ENCODE measurements around the gene AMDHD2. TPM values are rescaled to one million over a fixed set of nuclear protein-coding genes. Genes with fewer than 3 reads are reported as not detected.

AMDHD2 gene
- total RNA-seq, 2 experiments from 2014 or later, result 20.9 to 31.6 TPM

GRCh38 chr16:2483939-2484897, 36.0 kb upstream of the AMDHD2 start:
- peaks cover 2% of the 10 kb centered on the region for H3K36me3 Mint-ChIP-seq (ENCODE audit: low read depth)
- ChIA-PET POLR2A (no interaction called here), CTCF (interaction anchor here (0.9 kb wide), 1 partner anchor 290 kb away, joined by 4 read pairs; no protein-coding TSS in a partner anchor)
- H3K4me3 Mint-ChIP-seq, result no peak overlapping the region
- DNase-seq (no peak), ATAC-seq (no peak)
- peaks cover 14% of the 10 kb centered on the region for H3K4me1 Mint-ChIP-seq
- no peaks in the 10 kb centered on the region for H3K27me3 Mint-ChIP-seq
- H3K27ac Mint-ChIP-seq, result no peak overlapping the region
- H3K9me3 Mint-ChIP-seq (ENCODE audit: low read depth), result no peaks in the 10 kb centered on the region
- intact Hi-C loops (cut with DNase I, micrococcal nuclease), result loop anchor here in 1 of 2 experiments (10.0 kb wide), 1 partner anchor 459 kb away; the partner anchor contains the start of gene NHERF2

DNA sequence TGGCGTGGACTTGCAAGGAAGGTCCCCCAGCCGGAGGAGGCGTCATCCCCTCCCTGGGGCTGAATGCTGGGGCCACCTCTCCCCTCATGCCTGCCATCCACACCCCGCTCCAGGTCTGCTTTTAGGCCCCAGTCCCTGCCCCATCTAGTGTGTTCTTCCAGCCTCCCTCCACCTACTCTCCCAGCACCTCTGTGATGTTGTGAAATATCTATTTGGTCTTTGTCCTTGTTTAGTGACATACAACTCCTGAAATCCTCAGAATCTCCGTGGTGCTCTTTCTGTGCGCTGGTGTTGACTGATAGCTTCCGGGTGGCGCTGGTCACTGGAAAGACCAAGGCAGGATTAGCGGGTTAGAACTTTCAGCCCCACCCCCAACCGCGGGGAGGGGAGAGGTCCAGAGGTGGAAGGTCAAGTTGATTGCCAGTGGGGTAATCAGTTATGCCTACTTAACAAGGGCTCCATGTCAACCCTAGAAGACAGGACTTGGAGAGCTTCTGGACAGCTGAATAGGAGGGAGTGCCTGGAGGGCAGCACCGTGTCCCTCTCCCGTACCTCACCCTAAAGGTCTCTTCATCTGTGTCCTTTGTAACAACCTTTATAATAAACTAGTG, 35.2 kb upstream of the AMDHD2 start:
- Mint-ChIP-seq H3K27ac (no peak overlapping the region), H3K4me1 (peaks cover 14% of the 10 kb centered on the region), H3K9me3 (ENCODE audit: low read depth) (no peaks in the 10 kb centered on the region), H3K36me3 (ENCODE audit: low read depth) (peaks cover 2% of the 10 kb centered on the region), H3K27me3 (no peaks in the 10 kb centered on the region), H3K4me3 (no peak overlapping the region)
- CTCF ChIA-PET, result interaction anchor here (0.7 kb wide), 1 partner anchor 7 kb away, joined by 3 read pairs; no protein-coding TSS in a partner anchor
- intact Hi-C loops (cut with DNase I, micrococcal nuclease), result loop anchor here in 1 of 2 experiments (5.0 to 10.0 kb wide), 2 partner anchors 288 to 460 kb away; partner anchors contain the start of genes CASKIN1 and NHERF2
- ATAC-seq (no peak), DNase-seq (no peak)
- POLR2A ChIA-PET, result interaction anchor here (0.5 kb wide), 1 partner anchor 69 kb away, joined by 5 read pairs; no protein-coding TSS in a partner anchor

DNA sequence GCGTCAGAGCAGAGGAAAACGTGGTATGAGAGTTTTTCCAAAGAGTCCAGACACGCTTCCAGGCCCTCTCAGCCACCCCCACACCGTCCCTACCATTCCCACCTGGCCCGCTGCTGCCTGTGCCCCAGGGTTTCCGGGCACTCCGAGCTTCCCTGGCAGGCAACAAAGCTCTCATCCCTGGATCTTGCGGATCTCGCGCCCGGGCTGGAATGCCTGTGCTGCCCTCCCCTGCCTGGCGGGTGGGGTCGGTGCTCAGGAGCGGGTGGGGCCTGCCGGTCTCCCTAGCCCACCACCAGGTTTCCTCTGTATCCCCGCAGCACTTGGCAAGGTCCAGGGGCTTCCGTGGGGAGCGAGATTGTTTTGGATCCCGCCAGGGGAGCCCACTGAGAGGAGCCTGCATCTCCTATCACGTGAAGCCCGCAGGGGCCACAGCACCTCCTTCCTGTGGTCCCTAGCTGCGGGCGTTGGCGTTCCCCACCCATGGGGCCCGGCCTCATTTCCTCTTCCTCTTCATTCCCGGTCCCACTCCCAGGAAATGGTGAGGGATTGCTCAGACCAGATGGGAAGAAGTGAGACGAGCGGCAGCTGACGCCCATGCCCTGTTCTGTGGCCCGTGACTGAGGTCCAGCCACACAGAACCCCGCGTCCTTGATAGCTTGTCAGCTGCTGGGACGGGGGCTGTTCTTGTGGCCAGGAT, 34.2 kb upstream of the AMDHD2 start:
- no peak overlapping the region for H3K27ac Mint-ChIP-seq
- POLR2A ChIA-PET, result interaction anchor here (0.5 kb wide), 1 partner anchor 70 kb away, joined by 5 read pairs; no protein-coding TSS in a partner anchor

GRCh38 chr16:2486645-2487516, 33.3 kb upstream of the AMDHD2 start:
- Mint-ChIP-seq H3K36me3 (ENCODE audit: low read depth) (peaks cover 2% of the 10 kb centered on the region), H3K4me3 (peak overlapping the region; percentile 51), H3K27me3 (no peaks in the 10 kb centered on the region), H3K9me3 (ENCODE audit: low read depth) (no peaks in the 10 kb centered on the region), H3K27ac (peak overlapping the region; percentile 70), H3K4me1 (peaks cover 14% of the 10 kb centered on the region)
- POLR2A ChIA-PET, result interaction anchor here (0.6 kb wide), 1 partner anchor 97 kb away, joined by 4 read pairs; no protein-coding TSS in a partner anchor
- DNase-seq (peak; percentile 90), ATAC-seq (peak; percentile 99)
- CTCF ChIA-PET, result interaction anchor here (0.6 to 1.4 kb wide), 5 partner anchors 13 to 235 kb away, joined by 3 to 4 read pairs (median 3); no protein-coding TSS in a partner anchor
- intact Hi-C loops (cut with DNase I, micrococcal nuclease), result loop anchor here in 1 of 2 experiments (1.0 to 10.0 kb wide), 5 partner anchors 27 to 462 kb away; partner anchors contain the start of genes ABCA3, CASKIN1, CCNF and NHERF2

More for the DNA sequence above, 34.2 kb upstream of the AMDHD2 start:
- no peaks in the 10 kb centered on the region for H3K27me3 Mint-ChIP-seq
- no peaks in the 10 kb centered on the region for H3K9me3 Mint-ChIP-seq (ENCODE audit: low read depth)
- H3K4me3 Mint-ChIP-seq, result no peak overlapping the region
- DNase-seq (no peak), ATAC-seq (no peak)
- CTCF ChIA-PET, result interaction anchor here (0.7 to 1.4 kb wide), 4 partner anchors 8 to 141 kb away, joined by 3 to 4 read pairs (median 3); no protein-coding TSS in a partner anchor
- H3K36me3 Mint-ChIP-seq (ENCODE audit: low read depth), result peaks cover 2% of the 10 kb centered on the region
- intact Hi-C loops (cut with DNase I, micrococcal nuclease), result loop anchor here in 1 of 2 experiments (5.0 to 10.0 kb wide), 2 partner anchors 289 to 461 kb away; partner anchors contain the start of genes CASKIN1 and NHERF2
- peaks cover 14% of the 10 kb centered on the region for H3K4me1 Mint-ChIP-seq

DNA sequence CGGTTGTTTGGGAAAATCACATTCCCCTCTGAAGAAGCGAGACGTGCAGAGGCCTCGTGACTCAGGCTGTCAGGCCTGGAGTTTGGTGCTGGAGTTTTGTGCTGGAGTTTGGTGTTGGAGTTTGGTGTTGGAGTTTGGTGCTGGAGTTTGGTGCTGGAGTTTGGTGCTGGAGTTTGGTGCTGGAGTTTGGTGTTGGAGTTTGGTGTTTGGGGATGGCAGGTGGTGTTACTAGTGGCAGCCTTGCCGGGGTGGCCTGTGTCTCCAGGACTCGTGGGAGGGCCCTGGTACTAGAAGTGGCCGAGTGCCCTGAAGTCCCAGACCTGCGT, 32.7 kb upstream of the AMDHD2 start:
- peak overlapping the region; percentile 70 for H3K27ac Mint-ChIP-seq
- POLR2A ChIA-PET, result interaction anchor here (0.6 kb wide), 1 partner anchor 98 kb away, joined by 4 read pairs; no protein-coding TSS in a partner anchor
- ATAC-seq (no peak), DNase-seq (no peak)
- peaks cover 2% of the 10 kb centered on the region for H3K36me3 Mint-ChIP-seq (ENCODE audit: low read depth)
- intact Hi-C loops (cut with DNase I, micrococcal nuclease), result loop anchor here in 1 of 2 experiments (1.0 to 10.0 kb wide), 5 partner anchors 27 to 463 kb away; partner anchors contain the start of genes ABCA3, CASKIN1, CCNF and NHERF2
- H3K27me3 Mint-ChIP-seq, result no peaks in the 10 kb centered on the region
- peaks cover 14% of the 10 kb centered on the region for H3K4me1 Mint-ChIP-seq
- H3K9me3 Mint-ChIP-seq (ENCODE audit: low read depth), result no peaks in the 10 kb centered on the region
- CTCF ChIA-PET, result interaction anchor here (0.6 to 1.3 kb wide), 2 partner anchors 14 to 235 kb away, joined by 3 read pairs; no protein-coding TSS in a partner anchor
- peak overlapping the region; percentile 51 for H3K4me3 Mint-ChIP-seq

DNA sequence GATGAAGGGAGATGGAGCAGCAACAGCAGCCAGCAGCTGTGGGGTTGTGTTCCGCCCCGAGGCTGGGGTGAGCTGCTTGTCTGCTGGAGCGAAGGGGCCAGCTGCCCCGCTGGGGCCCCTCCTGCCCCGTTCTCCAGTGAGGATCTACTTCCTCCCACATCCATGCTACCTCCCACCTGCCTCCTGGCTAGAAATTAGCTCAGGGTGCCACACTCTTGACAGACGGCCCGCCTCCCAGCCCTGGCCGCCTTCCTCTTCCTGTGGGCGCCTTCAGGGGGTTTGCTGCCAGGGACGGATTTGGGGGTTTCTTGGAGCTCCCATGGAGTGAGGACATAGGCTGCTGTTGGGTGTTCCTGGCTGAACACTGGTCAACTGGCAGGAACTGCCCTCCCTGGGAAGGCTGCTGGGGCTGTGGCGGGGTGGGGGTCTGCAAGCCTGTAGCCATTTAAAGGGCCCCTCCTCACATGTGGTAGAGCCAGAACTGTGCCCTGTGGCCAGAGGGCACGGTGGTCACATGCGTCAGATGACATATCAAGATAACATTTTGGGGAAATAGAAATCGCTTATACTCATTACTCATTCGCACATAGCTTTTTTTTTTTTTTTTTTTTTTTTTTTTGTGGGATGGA, 32.2 kb upstream of the AMDHD2 start:
- ATAC-seq (no peak), DNase-seq (no peak)
- H3K27me3 Mint-ChIP-seq, result no peaks in the 10 kb centered on the region
- H3K27ac Mint-ChIP-seq, result no peak overlapping the region
- peaks cover 2% of the 10 kb centered on the region for H3K36me3 Mint-ChIP-seq (ENCODE audit: low read depth)
- POLR2A ChIA-PET, result no interaction called here
- H3K9me3 Mint-ChIP-seq (ENCODE audit: low read depth), result no peaks in the 10 kb centered on the region
- CTCF ChIA-PET, result interaction anchor here (0.6 to 1.5 kb wide), 3 partner anchors 13 to 236 kb away, joined by 3 to 4 read pairs (median 3); no protein-coding TSS in a partner anchor
- peaks cover 14% of the 10 kb centered on the region for H3K4me1 Mint-ChIP-seq
- no peak overlapping the region for H3K4me3 Mint-ChIP-seq
- intact Hi-C loops (cut with DNase I, micrococcal nuclease), result loop anchor here in 1 of 2 experiments (1.0 to 10.0 kb wide), 5 partner anchors 28 to 463 kb away; partner anchors contain the start of genes ABCA3, CASKIN1, CCNF and NHERF2

DNA sequence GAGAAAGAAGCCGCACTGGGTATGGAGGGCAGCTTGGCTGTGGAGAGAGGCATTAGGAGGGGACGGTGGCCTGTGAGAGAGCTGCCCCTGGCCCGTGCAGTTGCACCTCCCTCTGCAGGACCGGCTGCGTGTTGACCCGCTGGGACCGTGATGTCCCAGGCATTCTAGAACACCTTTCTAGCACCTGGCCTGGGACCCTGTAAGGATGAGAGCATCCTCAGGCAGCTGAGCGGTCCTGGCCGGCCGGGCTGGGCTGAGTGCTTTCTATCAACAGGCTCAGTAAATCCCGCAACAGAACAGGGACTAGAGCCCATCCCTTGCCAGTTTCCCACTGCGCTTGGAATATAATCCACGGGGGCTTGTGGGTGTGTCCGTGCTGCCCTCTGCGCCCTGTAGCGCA, 30.6 kb upstream of the AMDHD2 start:
- H3K9me3 Mint-ChIP-seq (ENCODE audit: low read depth), result no peaks in the 10 kb centered on the region
- peaks cover 14% of the 10 kb centered on the region for H3K4me1 Mint-ChIP-seq
- peaks cover 2% of the 10 kb centered on the region for H3K36me3 Mint-ChIP-seq (ENCODE audit: low read depth)
- ChIA-PET CTCF (no interaction called here), POLR2A (interaction anchor here (0.6 kb wide), 1 partner anchor 43 kb away, joined by 3 read pairs; no protein-coding TSS in a partner anchor)
- intact Hi-C loops (cut with DNase I, micrococcal nuclease), result loop anchor here in 1 of 2 experiments (5.0 to 10.0 kb wide), 2 partner anchors 292 to 465 kb away; partner anchors contain the start of genes CASKIN1 and NHERF2
- no peaks in the 10 kb centered on the region for H3K27me3 Mint-ChIP-seq
- ATAC-seq (no peak), DNase-seq (no peak)
- no peak overlapping the region for H3K27ac Mint-ChIP-seq
- H3K4me3 Mint-ChIP-seq, result no peak overlapping the region

GRCh38 chr16:2490190-2491105, 29.7 kb upstream of the AMDHD2 start:
- POLR2A ChIA-PET, result no interaction called here

GRCh38 chr16:2492292-2492691, 27.9 kb upstream of the AMDHD2 start:
- ChIA-PET CTCF (no interaction called here), POLR2A (no interaction called here)
- ATAC-seq (no peak), DNase-seq (no peak)
- H3K4me1 Mint-ChIP-seq, result peaks cover 7% of the 10 kb centered on the region
- no peaks in the 10 kb centered on the region for H3K9me3 Mint-ChIP-seq (ENCODE audit: low read depth)
- no peak overlapping the region for H3K4me3 Mint-ChIP-seq
- H3K27me3 Mint-ChIP-seq, result no peaks in the 10 kb centered on the region
- no peak overlapping the region for H3K27ac Mint-ChIP-seq
- no peaks in the 10 kb centered on the region for H3K36me3 Mint-ChIP-seq (ENCODE audit: low read depth)
- intact Hi-C loops (cut with DNase I, micrococcal nuclease), result no loop called here

More at GRCh38 chr16:2490190-2491105, 29.7 kb upstream of the AMDHD2 start:
- Mint-ChIP-seq H3K27ac (no peak overlapping the region), H3K4me3 (no peak overlapping the region), H3K27me3 (no peaks in the 10 kb centered on the region), H3K4me1 (peaks cover 14% of the 10 kb centered on the region), H3K9me3 (ENCODE audit: low read depth) (no peaks in the 10 kb centered on the region), H3K36me3 (ENCODE audit: low read depth) (peaks cover 2% of the 10 kb centered on the region)
- no peak for ATAC-seq
- intact Hi-C loops (cut with DNase I, micrococcal nuclease), result no loop called here
- DNase-seq, result no peak
- CTCF ChIA-PET, result no interaction called here
